WTC11 (cell line): Measurements from ENCODE around the gene FAM217B.

Source experiments
- ATF6 ChIP-seq: sonication (generic); formaldehyde crosslinking; IDR thresholded peaks from 2 replicates; pipeline ENCODE4 v1.8.1; 2023; ENCODE audit warnings: mild to moderate bottlenecking, missing genetic modification reagents
- ELF4 ChIP-seq: sonication (generic); formaldehyde crosslinking; IDR thresholded peaks from 2 replicates; pipeline ENCODE4 v1.8.1; 2022; ENCODE audit warnings: low read depth, mild to moderate bottlenecking, moderate library complexity, missing genetic modification reagents
- FOXJ3 ChIP-seq: sonication (generic); formaldehyde crosslinking; IDR thresholded peaks from 2 replicates; pipeline ENCODE4 v1.9.0; 2021; ENCODE audit warnings: missing genetic modification reagents, mild to moderate bottlenecking, borderline replicate concordance
- MLX ChIP-seq: sonication (generic); formaldehyde crosslinking; IDR thresholded peaks from 2 replicates; pipeline ENCODE4 v1.8.1; 2023; ENCODE audit warnings: mild to moderate bottlenecking, missing genetic modification reagents, moderate library complexity
- NR2C2 ChIP-seq: sonication (generic); formaldehyde crosslinking; IDR thresholded peaks from 2 replicates; pipeline ENCODE4 v1.8.0; 2022; ENCODE audit warnings: mild to moderate bottlenecking, missing genetic modification reagents
- SMAD4 ChIP-seq: sonication (generic); formaldehyde crosslinking; IDR thresholded peaks from 2 replicates; pipeline ENCODE4 v1.8.0; 2022; ENCODE audit warnings: mild to moderate bottlenecking, missing genetic modification reagents
- TEAD4 ChIP-seq: sonication (generic); formaldehyde crosslinking; IDR thresholded peaks from 2 replicates; pipeline ENCODE4 v1.8.0; 2022; ENCODE audit warnings: mild to moderate bottlenecking, missing genetic modification reagents
- ZBTB21 ChIP-seq: sonication (generic); formaldehyde crosslinking; IDR thresholded peaks from 2 replicates; pipeline ENCODE4 v1.8.1; 2023; ENCODE audit warnings: mild to moderate bottlenecking, missing genetic modification reagents, borderline replicate concordance
- TF ChIP-seq, protein P1 (sequence below): fragments of 200-600 bp; IDR thresholded peaks from 2 replicates; pipeline ENCODE4 v1.8.0; 2022; ENCODE audit warnings: antibody characterized with exemption

DNA sequence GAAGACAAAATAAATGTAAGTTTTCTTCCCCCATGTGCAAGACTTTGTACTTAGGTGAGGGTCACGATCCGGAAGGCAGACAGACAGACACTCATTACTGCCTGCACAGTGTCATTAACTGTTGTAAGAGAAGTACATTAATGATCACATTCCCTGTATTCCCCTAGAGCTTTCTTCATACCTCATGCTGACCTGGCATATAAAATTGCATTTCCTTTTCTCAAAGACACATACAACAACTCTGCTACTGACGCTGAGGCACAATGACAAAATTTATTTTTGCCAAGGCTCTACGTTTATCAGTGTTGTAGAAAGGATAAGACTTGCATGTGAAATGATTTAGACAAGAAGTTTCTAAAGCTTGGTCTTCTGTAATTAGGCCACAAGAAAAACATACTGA, 3.8 kb upstream of the FAM217B start:
- TF ChIP-seq MLX (no peak), TEAD4 (CRISPR knock-in tag) (no peak), ZBTB21 (CRISPR knock-in tag) (no peak), FOXJ3 (CRISPR knock-in tag) (no peak), SMAD4 (no peak), NR2C2 (CRISPR knock-in tag) (no peak), ATF6 (CRISPR knock-in tag) (no peak), ELF4 (CRISPR knock-in tag) (no peak)
- TF ChIP-seq, protein P1, sequence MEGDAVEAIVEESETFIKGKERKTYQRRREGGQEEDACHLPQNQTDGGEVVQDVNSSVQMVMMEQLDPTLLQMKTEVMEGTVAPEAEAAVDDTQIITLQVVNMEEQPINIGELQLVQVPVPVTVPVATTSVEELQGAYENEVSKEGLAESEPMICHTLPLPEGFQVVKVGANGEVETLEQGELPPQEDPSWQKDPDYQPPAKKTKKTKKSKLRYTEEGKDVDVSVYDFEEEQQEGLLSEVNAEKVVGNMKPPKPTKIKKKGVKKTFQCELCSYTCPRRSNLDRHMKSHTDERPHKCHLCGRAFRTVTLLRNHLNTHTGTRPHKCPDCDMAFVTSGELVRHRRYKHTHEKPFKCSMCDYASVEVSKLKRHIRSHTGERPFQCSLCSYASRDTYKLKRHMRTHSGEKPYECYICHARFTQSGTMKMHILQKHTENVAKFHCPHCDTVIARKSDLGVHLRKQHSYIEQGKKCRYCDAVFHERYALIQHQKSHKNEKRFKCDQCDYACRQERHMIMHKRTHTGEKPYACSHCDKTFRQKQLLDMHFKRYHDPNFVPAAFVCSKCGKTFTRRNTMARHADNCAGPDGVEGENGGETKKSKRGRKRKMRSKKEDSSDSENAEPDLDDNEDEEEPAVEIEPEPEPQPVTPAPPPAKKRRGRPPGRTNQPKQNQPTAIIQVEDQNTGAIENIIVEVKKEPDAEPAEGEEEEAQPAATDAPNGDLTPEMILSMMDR: no peak
